HG03342 (cell line): ENCODE data around the gene GOLGA6L26.
"Not testable (repeated sequence)": the region's sequence is repeated elsewhere in the genome, so short reads cannot be mapped to it uniquely, and the experiment has no call there.

Source experiments
- ATAC-seq: cut with Tn5 transposase; IDR thresholded peaks from one replicate; pipeline ENCODE4 v1.9.1; 2021; ENCODE audit warnings: mild to moderate bottlenecking, moderate library complexity; ENCODE audit not compliant: unreplicated experiment

Gene GOLGA6L26

GRCh38 chr15:23334096-23334495, at the start of gene GOLGA6L26:
Gene GOLGA6L26, minus strand, starts transcription at chr15:23334196. Its CDS starts 61 bp downstream, at chr15:23334135.
- not testable (repeated sequence) for ATAC-seq

GRCh38 chr15:23381192-23381591, 47.2 kb upstream of the GOLGA6L26 start:
- not testable (repeated sequence) for ATAC-seq

- ATAC-seq: not testable (repeated sequence)
Observed at GRCh38 chr15:23380700-23381099, 46.7 kb upstream of the GOLGA6L26 start.

GRCh38 chr15:23378946-23379345, 45.0 kb upstream of the GOLGA6L26 start:
- not testable (repeated sequence) for ATAC-seq

GRCh38 chr15:23374226-23374625, 40.2 kb upstream of the GOLGA6L26 start:
- not testable (repeated sequence) for ATAC-seq

- not testable (repeated sequence) for ATAC-seq
Observed at GRCh38 chr15:23372891-23373600, 39.0 kb upstream of the GOLGA6L26 start.

GRCh38 chr15:23372284-23372683, 38.3 kb upstream of the GOLGA6L26 start:
- no peak for ATAC-seq

- ATAC-seq: not testable (repeated sequence)
Observed at GRCh38 chr15:23371868-23372267, 37.9 kb upstream of the GOLGA6L26 start.

GRCh38 chr15:23371134-23371533, 37.1 kb upstream of the GOLGA6L26 start:
- not testable (repeated sequence) for ATAC-seq

- ATAC-seq: no peak
Observed at GRCh38 chr15:23370578-23370977, 36.6 kb upstream of the GOLGA6L26 start.

GRCh38 chr15:23364261-23364660, 30.3 kb upstream of the GOLGA6L26 start:
- ATAC-seq: not testable (repeated sequence)

GRCh38 chr15:23362622-23363021, 28.6 kb upstream of the GOLGA6L26 start:
- not testable (repeated sequence) for ATAC-seq

- not testable (repeated sequence) for ATAC-seq
Observed at GRCh38 chr15:23354448-23354847, 20.5 kb upstream of the GOLGA6L26 start, which contains the start of gene GOLGA8S. Gene GOLGA8S, plus strand, starts transcription at chr15:23354748. Its CDS starts 62 bp downstream, at chr15:23354810.

GRCh38 chr15:23311233-23311632, 22.8 kb downstream of the GOLGA6L26 start:
- not testable (repeated sequence) for ATAC-seq

GRCh38 chr15:23305921-23306320, 28.1 kb downstream of the GOLGA6L26 start:
- ATAC-seq: not testable (repeated sequence)

- ATAC-seq: not testable (repeated sequence)
Observed at GRCh38 chr15:23304805-23305204, 29.2 kb downstream of the GOLGA6L26 start.

GRCh38 chr15:23304267-23304666, 29.7 kb downstream of the GOLGA6L26 start:
- ATAC-seq: not testable (repeated sequence)

- not testable (repeated sequence) for ATAC-seq
Observed at GRCh38 chr15:23303654-23304053, 30.3 kb downstream of the GOLGA6L26 start.

GRCh38 chr15:23303246-23303645, 30.8 kb downstream of the GOLGA6L26 start:
- ATAC-seq: not testable (repeated sequence)
